HCT116 (cell line): Measurements from ENCODE around the gene MALRD1. TPM values are rescaled to one million over a fixed set of nuclear protein-coding genes. Genes with fewer than 3 reads are reported as not detected.

Experiments
- ATAC-seq: fragments of 200-7000 bp; cut with Tn5 transposase; 2 replicates; pipeline ENCODE4 v1.9.1; 2020; ENCODE audit warnings: mild to moderate bottlenecking, moderate library complexity
- BruUV-seq: library from RNA; stranded (reverse); fragments of 400-500 nt; replicated peaks from 2 replicates; lab custom pipeline; 2021; lab: Mats Ljungman, UMichigan
- CTCF ChIA-PET: fragments of 300-600 bp; sonication (Branson Sonifier 250); formaldehyde crosslinking; loops from one replicate; lab custom pipeline; 2021; ENCODE audit warnings: antibody characterized with exemption; lab: Charles Lee
- POLR2A ChIA-PET: fragments of 300-600, 350-600 bp; sonication (Branson Sonifier 250); formaldehyde crosslinking; loops from one replicate; lab custom pipeline; 2021; ENCODE audit warnings: antibody characterized with exemption; lab: Charles Lee
- RAD21 ChIA-PET, 2 experiments: fragments of 300-600 bp; sonication (Branson Sonifier 250); formaldehyde crosslinking; loops; one replicate each; lab custom pipeline; 2023; ENCODE audit warnings: low total read pairs in 2 of 2; ENCODE audit not compliant: uncharacterized antibody in 2 of 2, unreplicated experiment in 2 of 2, low non-redundant PET in 1 of 2; lab: Charles Lee
- DNase-seq: peaks from one replicate; pipeline ENCODE4 v3.0.0-alpha.2; 2010; ENCODE audit warnings: low read depth, low spot score
- H2AFZ ChIP-seq: fragments of 200-600 bp; shearing (Covaris generic), sonication (generic); 2 replicates; pipeline ENCODE4 v1.6.1; 2017; ENCODE audit warnings: low read depth, mixed run types, mixed read lengths, antibody characterized with exemption, low read length; ENCODE audit not compliant: poor library complexity, severe bottlenecking
- H3K27ac ChIP-seq: 2 replicates; pipeline ENCODE4 v1.5.1; 2012; ENCODE audit warnings: low read depth, low read length
- H3K27me3 ChIP-seq: fragments of 200-600 bp; sonication (generic); 2 replicates; pipeline ENCODE4 v1.6.1; 2016; ENCODE audit warnings: mixed run types, low read length, mixed read lengths; ENCODE audit not compliant: insufficient read depth
- H3K36me3 ChIP-seq, 2 experiments: fragments of 200-500 bp in 1 of 2; fragments of 200-600 bp in 1 of 2; sonication (Bioruptor generic) in 1 of 2; sonication (generic) in 1 of 2; 2 replicates each; pipeline versions ENCODE4 v1.5.1 to v1.6.1; 2014 to 2016; ENCODE audit warnings: low read length in 2 of 2, inconsistent platforms in 1 of 2, mixed read lengths in 1 of 2, mixed run types in 1 of 2; ENCODE audit not compliant: insufficient read depth in 2 of 2, control insufficient read depth in 1 of 2
- H3K4me1 ChIP-seq, 2 experiments: fragments of 200-600 bp in 1 of 2; sonication (generic) in 1 of 2; 2 replicates each; pipeline versions ENCODE4 v1.5.1 to v1.6.1; 2012 to 2017; ENCODE audit warnings: low read length in 2 of 2, inconsistent platforms in 1 of 2, mild to moderate bottlenecking in 1 of 2, mixed read lengths in 1 of 2, mixed run types in 1 of 2, moderate library complexity in 1 of 2; ENCODE audit not compliant: insufficient read depth in 2 of 2, control insufficient read depth in 1 of 2
- H3K4me2 ChIP-seq: fragments of 200-600 bp; sonication (generic); 2 replicates; pipeline ENCODE4 v1.6.1; 2017; ENCODE audit warnings: mixed run types, low read length, mixed read lengths
- H3K4me3 ChIP-seq, 2 experiments: fragments of 200-600 bp in 1 of 2; sonication (generic) in 1 of 2; replicated peaks in 1 of 2; 2 replicates each; pipeline ENCODE4 v1.5.1; 2011 to 2016; ENCODE audit warnings: low read length in 2 of 2, control low read depth in 1 of 2, low read depth in 1 of 2, mild to moderate bottlenecking in 1 of 2, mixed read lengths in 1 of 2, mixed run types in 1 of 2
- H3K79me2 ChIP-seq: fragments of 200-600 bp; sonication (generic); 2 replicates; pipeline ENCODE4 v1.6.1; 2017; ENCODE audit warnings: mild to moderate bottlenecking, mixed run types, low read length, moderate library complexity, mixed read lengths; ENCODE audit not compliant: insufficient read depth
- H3K9ac ChIP-seq: fragments of 200-600 bp; sonication (generic); 2 replicates; pipeline ENCODE4 v1.6.1; 2016; ENCODE audit warnings: low read length, mixed read lengths
- H3K9me2 ChIP-seq: fragments of 200-600 bp; sonication (generic), shearing (Covaris generic); 2 replicates; pipeline ENCODE4 v1.6.1; 2017; ENCODE audit warnings: mixed run types, mild to moderate bottlenecking, moderate library complexity; ENCODE audit not compliant: insufficient read depth
- H3K9me3 ChIP-seq, 2 experiments: fragments of 200-500 bp in 1 of 2; fragments of 200-600 bp in 1 of 2; sonication (Bioruptor generic) in 1 of 2; sonication (generic) in 1 of 2; 2 replicates each; pipeline ENCODE4 v1.6.1; 2014 to 2017; ENCODE audit warnings: low read length in 2 of 2, mixed read lengths in 2 of 2, inconsistent platforms in 1 of 2, low read depth in 1 of 2, mild to moderate bottlenecking in 1 of 2, mixed run types in 1 of 2, moderate library complexity in 1 of 2; ENCODE audit not compliant: control insufficient read depth in 1 of 2, insufficient read depth in 1 of 2
- H4K20me1 ChIP-seq: fragments of 200-600 bp; sonication (generic), shearing (Covaris generic); 2 replicates; pipeline ENCODE4 v1.6.1; 2017; ENCODE audit warnings: mixed run types, mild to moderate bottlenecking, moderate library complexity; ENCODE audit not compliant: insufficient read depth
- CBX3 ChIP-seq: IDR thresholded peaks from 2 replicates; pipeline ENCODE4 v1.6.1; 2012; ENCODE audit warnings: low read depth
- CEBPB ChIP-seq: IDR thresholded peaks from 2 replicates; pipeline ENCODE4 v1.6.1; 2012; ENCODE audit warnings: low read depth
- EZH2 ChIP-seq: fragments of 200-600 bp; sonication (generic); IDR thresholded peaks from 2 replicates; pipeline ENCODE4 v1.6.1; 2017; ENCODE audit warnings: antibody characterized with exemption, mixed run types
- JUND ChIP-seq: IDR thresholded peaks from 2 replicates; pipeline ENCODE4 v1.6.1; 2012
- POLR2A ChIP-seq: IDR thresholded peaks from 2 replicates; pipeline ENCODE4 v1.7.0; 2011; ENCODE audit warnings: borderline replicate concordance; ENCODE audit not compliant: insufficient read depth, insufficient read length; ENCODE audit errors: extremely low read depth
- POLR2AphosphoS5 ChIP-seq: IDR thresholded peaks from 2 replicates; pipeline ENCODE4 v1.6.1; 2011; ENCODE audit warnings: mild to moderate bottlenecking, low read depth, low read length, moderate library complexity
- SIN3A ChIP-seq: IDR thresholded peaks from 2 replicates; pipeline ENCODE4 v1.6.1; 2012; ENCODE audit warnings: low read depth
- SP1 ChIP-seq: IDR thresholded peaks from 2 replicates; pipeline ENCODE4 v1.6.1; 2012; ENCODE audit warnings: low read depth
- TCF7L2 ChIP-seq: IDR thresholded peaks from 2 replicates; pipeline ENCODE4 v1.7.0; 2011; ENCODE audit warnings: borderline replicate concordance, inconsistent platforms; ENCODE audit not compliant: insufficient read depth, insufficient read length; ENCODE audit errors: extremely low read depth
- YY1 ChIP-seq: IDR thresholded peaks from 2 replicates; pipeline ENCODE4 v1.6.1; 2011; ENCODE audit warnings: low read length, low read depth, moderate library complexity, mild to moderate bottlenecking; ENCODE audit not compliant: insufficient replicate concordance; ENCODE audit errors: extremely low read depth
- ZNF274 ChIP-seq: fragments of 200-500 bp; sonication (Bioruptor generic); IDR thresholded peaks from 2 replicates; pipeline ENCODE4 v1.6.1; 2014; ENCODE audit warnings: mild to moderate bottlenecking, low read depth, low read length, inconsistent platforms
- intact Hi-C: fragments of 100-400 bp; cut with micrococcal nuclease; formaldehyde crosslinking; loops from 2 replicates; pipeline ENCODE4 v1.10.0; 2022
- total RNA-seq: library from RNA; stranded (reverse); gene quantifications from one replicate; pipeline ENCODE4 v1.2.1, GENCODE V29; 2021; ENCODE audit not compliant: unreplicated experiment
- TF ChIP-seq, protein P1 (sequence below): IDR thresholded peaks from 2 replicates; pipeline ENCODE4 v1.6.1; 2012
- TF ChIP-seq, protein P2 (sequence below): IDR thresholded peaks from 2 replicates; pipeline ENCODE4 v1.6.1; 2012
- TF ChIP-seq, protein P3 (sequence below): IDR thresholded peaks from 2 replicates; pipeline ENCODE4 v1.6.1; 2012; ENCODE audit warnings: low read depth
- TF ChIP-seq, protein P4 (sequence below), 3 experiments: fragments of 200-600 bp in 1 of 3; sonication (generic) in 1 of 3; IDR thresholded peaks in 2 of 3; conservative IDR thresholded peaks in 1 of 3; 2 replicates each; pipeline ENCODE4 v1.5.1; 2012 to 2017; ENCODE audit warnings: low read depth in 2 of 3, low read length in 2 of 3, antibody characterized with exemption in 1 of 3, borderline replicate concordance in 1 of 3, control low read depth in 1 of 3, mild to moderate bottlenecking in 1 of 3, mixed read lengths in 1 of 3, mixed run types in 1 of 3, moderate library complexity in 1 of 3; ENCODE audit not compliant: insufficient read depth in 1 of 3

Gene MALRD1
- total RNA-seq, 1 experiment from 2014 or later: not detected

DNA sequence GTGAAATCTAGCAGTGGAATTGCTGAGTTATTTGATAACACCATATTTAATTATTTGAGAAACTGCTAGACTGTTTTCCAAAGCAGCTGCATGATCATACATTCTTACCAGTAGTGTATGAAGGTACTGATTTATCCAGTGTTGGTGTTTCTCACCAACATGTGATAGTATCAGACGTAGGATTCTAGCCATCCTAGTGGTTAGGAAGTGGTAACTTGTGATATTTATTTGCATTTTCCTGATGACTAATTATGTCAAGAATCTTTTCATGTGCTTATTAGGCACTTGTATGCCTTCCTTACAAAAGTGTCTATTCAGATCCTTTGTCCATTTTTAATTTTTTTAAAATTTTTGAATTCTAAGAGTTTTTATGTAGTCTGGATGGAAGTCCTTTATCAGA is 713.4 kb downstream of the MALRD1 start:
- no peak for TF ChIP-seq SIN3A
- no peak for TF ChIP-seq ZNF274
- no peak for TF ChIP-seq POLR2A
- TF ChIP-seq POLR2AphosphoS5: no peak
- no peak for TF ChIP-seq CEBPB
- TF ChIP-seq SP1: no peak
- Histone ChIP-seq H3K79me2 (no peaks in the 10 kb centered on the region), H3K9ac (no peak overlapping the region), H3K9me2 (no peaks in the 10 kb centered on the region), H3K4me1 (no peaks in the 10 kb centered on the region), H3K4me3 (no peak overlapping the region), H4K20me1 (no peaks in the 10 kb centered on the region), H3K36me3 (no peaks in the 10 kb centered on the region), H2AFZ (no peak overlapping the region), H3K27me3 (no peaks in the 10 kb centered on the region), H3K9me3 (peaks cover 3 to 9% of the 10 kb centered on the region in 2 experiments; a peak in 2 of 4 replicates), H3K27ac (no peak overlapping the region), H3K4me2 (no peak overlapping the region)
- DNase-seq (no peak), ATAC-seq (no peak)
- no TSS peak for BruUV-seq
- CTCF ChIA-PET: no interaction called here
- POLR2A ChIA-PET: no interaction called here
- RAD21 ChIA-PET: no interaction called here
- intact Hi-C loops: no loop called here

DNA sequence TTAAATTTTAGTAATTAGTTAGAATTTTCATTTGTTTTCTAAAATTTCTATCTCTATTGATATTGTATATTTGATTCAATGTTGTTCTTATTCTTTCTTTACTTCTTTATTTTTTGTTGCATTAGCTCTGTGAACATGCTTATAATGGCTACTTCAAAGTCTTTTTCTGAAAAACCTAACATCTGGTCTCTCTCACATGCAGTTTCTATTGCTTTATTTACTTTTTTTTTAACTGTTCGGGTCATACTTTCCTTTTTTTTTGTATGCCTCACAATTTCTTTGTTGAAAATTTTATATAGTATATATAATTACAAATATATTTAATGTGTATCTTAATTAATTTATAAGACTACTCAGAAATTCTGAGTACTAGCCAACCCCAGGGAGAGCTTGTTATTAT is 715.5 kb downstream of the MALRD1 start:
- H3K4me3 ChIP-seq: no peak overlapping the region
- H3K27me3 ChIP-seq: no peaks in the 10 kb centered on the region
- no peaks in the 10 kb centered on the region for H4K20me1 ChIP-seq
- H3K9ac ChIP-seq: no peak overlapping the region
- H3K36me3 ChIP-seq: no peaks in the 10 kb centered on the region
- H3K27ac ChIP-seq: no peak overlapping the region
- DNase-seq (no peak), ATAC-seq (no peak)
- BruUV-seq: no TSS peak
- H3K4me2 ChIP-seq: no peak overlapping the region
- no peaks in the 10 kb centered on the region for H3K4me1 ChIP-seq
- no peaks in the 10 kb centered on the region for H3K79me2 ChIP-seq
- ChIA-PET CTCF (no interaction called here), RAD21 (no interaction called here), POLR2A (no interaction called here)
- H2AFZ ChIP-seq: no peak overlapping the region
- intact Hi-C loops: no loop called here
- H3K9me3 ChIP-seq: peaks cover 3 to 13% of the 10 kb centered on the region in 2 experiments; a peak in 2 of 4 replicates
- H3K9me2 ChIP-seq: no peaks in the 10 kb centered on the region
- no peak for TF ChIP-seq TCF7L2
- TF ChIP-seq, protein P1, sequence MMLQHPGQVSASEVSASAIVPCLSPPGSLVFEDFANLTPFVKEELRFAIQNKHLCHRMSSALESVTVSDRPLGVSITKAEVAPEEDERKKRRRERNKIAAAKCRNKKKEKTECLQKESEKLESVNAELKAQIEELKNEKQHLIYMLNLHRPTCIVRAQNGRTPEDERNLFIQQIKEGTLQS: no peak
- no peak for TF ChIP-seq CBX3
- TF ChIP-seq SP1: no peak
- TF ChIP-seq, protein P2, sequence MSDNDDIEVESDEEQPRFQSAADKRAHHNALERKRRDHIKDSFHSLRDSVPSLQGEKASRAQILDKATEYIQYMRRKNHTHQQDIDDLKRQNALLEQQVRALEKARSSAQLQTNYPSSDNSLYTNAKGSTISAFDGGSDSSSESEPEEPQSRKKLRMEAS: no peak
- TF ChIP-seq CEBPB: no peak
- TF ChIP-seq EZH2: no peak
- TF ChIP-seq, protein P3, sequence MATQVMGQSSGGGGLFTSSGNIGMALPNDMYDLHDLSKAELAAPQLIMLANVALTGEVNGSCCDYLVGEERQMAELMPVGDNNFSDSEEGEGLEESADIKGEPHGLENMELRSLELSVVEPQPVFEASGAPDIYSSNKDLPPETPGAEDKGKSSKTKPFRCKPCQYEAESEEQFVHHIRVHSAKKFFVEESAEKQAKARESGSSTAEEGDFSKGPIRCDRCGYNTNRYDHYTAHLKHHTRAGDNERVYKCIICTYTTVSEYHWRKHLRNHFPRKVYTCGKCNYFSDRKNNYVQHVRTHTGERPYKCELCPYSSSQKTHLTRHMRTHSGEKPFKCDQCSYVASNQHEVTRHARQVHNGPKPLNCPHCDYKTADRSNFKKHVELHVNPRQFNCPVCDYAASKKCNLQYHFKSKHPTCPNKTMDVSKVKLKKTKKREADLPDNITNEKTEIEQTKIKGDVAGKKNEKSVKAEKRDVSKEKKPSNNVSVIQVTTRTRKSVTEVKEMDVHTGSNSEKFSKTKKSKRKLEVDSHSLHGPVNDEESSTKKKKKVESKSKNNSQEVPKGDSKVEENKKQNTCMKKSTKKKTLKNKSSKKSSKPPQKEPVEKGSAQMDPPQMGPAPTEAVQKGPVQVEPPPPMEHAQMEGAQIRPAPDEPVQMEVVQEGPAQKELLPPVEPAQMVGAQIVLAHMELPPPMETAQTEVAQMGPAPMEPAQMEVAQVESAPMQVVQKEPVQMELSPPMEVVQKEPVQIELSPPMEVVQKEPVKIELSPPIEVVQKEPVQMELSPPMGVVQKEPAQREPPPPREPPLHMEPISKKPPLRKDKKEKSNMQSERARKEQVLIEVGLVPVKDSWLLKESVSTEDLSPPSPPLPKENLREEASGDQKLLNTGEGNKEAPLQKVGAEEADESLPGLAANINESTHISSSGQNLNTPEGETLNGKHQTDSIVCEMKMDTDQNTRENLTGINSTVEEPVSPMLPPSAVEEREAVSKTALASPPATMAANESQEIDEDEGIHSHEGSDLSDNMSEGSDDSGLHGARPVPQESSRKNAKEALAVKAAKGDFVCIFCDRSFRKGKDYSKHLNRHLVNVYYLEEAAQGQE: no peak
- TF ChIP-seq YY1: no peak
- TF ChIP-seq POLR2A: no peak
- no peak for TF ChIP-seq JUND
- TF ChIP-seq ZNF274: no peak
- no peak for TF ChIP-seq POLR2AphosphoS5
- TF ChIP-seq, protein P4, sequence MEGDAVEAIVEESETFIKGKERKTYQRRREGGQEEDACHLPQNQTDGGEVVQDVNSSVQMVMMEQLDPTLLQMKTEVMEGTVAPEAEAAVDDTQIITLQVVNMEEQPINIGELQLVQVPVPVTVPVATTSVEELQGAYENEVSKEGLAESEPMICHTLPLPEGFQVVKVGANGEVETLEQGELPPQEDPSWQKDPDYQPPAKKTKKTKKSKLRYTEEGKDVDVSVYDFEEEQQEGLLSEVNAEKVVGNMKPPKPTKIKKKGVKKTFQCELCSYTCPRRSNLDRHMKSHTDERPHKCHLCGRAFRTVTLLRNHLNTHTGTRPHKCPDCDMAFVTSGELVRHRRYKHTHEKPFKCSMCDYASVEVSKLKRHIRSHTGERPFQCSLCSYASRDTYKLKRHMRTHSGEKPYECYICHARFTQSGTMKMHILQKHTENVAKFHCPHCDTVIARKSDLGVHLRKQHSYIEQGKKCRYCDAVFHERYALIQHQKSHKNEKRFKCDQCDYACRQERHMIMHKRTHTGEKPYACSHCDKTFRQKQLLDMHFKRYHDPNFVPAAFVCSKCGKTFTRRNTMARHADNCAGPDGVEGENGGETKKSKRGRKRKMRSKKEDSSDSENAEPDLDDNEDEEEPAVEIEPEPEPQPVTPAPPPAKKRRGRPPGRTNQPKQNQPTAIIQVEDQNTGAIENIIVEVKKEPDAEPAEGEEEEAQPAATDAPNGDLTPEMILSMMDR (IDR thresholded peaks at IDR 0.05 in 2 of 3, conservative IDR thresholded peaks at IDR 0.05 in 1 of 3; ENCODE audit: borderline replicate concordance in 1 of 3, insufficient read depth in 1 of 3, low read depth in 2 of 3, low read length in 2 of 3): no peak
